Right lobe of liver (tissue), 4 donors: ENCODE data around the gene G2E3.

Experiments
- CTCF ChIP-seq, 4 donors: fragments of 200-600 bp in 3 of 4; fragments of 450-650 bp in 1 of 4; IDR thresholded peaks; one replicate each; pipeline versions ENCODE4 v1.5.1 to v1.8.0; 2016 to 2022; ENCODE audit warnings: antibody characterized with exemption in 4 of 4, mild to moderate bottlenecking in 2 of 4
- POLR2A ChIP-seq: fragments of 450-650 bp; IDR thresholded peaks from one replicate; pipeline ENCODE4 v1.6.1; 2017; ENCODE audit warnings: antibody characterized with exemption, mild to moderate bottlenecking
- donor health status: DM: no; HTN: no; CAD: no.
- donor health status: DM: no; HTN: no; CAD: no.
- donor health status: DM: no; HTN: yes; CAD: no.

- no peak for TF ChIP-seq POLR2A
- TF ChIP-seq CTCF (IDR thresholded peaks at IDR 0.05): no peak
These were observed 86.6 kb downstream of the G2E3 start for GRCh38 chr14:30645600-30645999.
